Hepatocyte (in vitro differentiated cells): ENCODE measurements around the gene BUD31.

ENCODE experiments used
- CTCF ChIP-seq: fragments of 200-600 bp; sonication (generic); IDR thresholded peaks from 2 replicates; pipeline ENCODE4 v1.5.1; 2016; ENCODE audit warnings: antibody characterized with exemption, mild to moderate bottlenecking; ENCODE audit not compliant: poor library complexity
- EZH2 ChIP-seq: fragments of 200-600 bp; sonication (generic); IDR thresholded peaks from 2 replicates; pipeline ENCODE4 v1.6.1; 2016; ENCODE audit warnings: antibody characterized with exemption, mild to moderate bottlenecking, borderline replicate concordance
- EZH2phosphoT487 ChIP-seq: fragments of 200-600 bp; sonication (generic); IDR thresholded peaks from one replicate; pipeline ENCODE4 v1.6.1; 2018; ENCODE audit warnings: antibody characterized with exemption, mild to moderate bottlenecking, low read depth, moderate library complexity; ENCODE audit not compliant: unreplicated experiment, severe bottlenecking

GRCh38 chr7:99394188-99394502, 14.6 kb upstream of the BUD31 start:
- TF ChIP-seq CTCF (no peak), EZH2phosphoT487 (no peak), EZH2 (no peak)
